RWPE1 (cell line): Measurements from ENCODE around the gene RBP3.

Experiments used
- CTCF ChIA-PET: fragments of 350-600 bp; sonication (Branson Sonifier 250); formaldehyde crosslinking; extraction: SDS; loops from one replicate; lab custom pipeline; 2021; lab: Yijun Ruan, JAX
- POLR2A ChIA-PET: fragments of 400-600 bp; formaldehyde crosslinking; extraction: SDS; loops from one replicate; lab custom pipeline; 2020; ENCODE audit warnings: antibody characterized with exemption; ENCODE audit not compliant: low non-redundant PET; lab: Yijun Ruan, JAX
- DNase-seq: peaks from one replicate; pipeline ENCODE4 v3.0.0; 2012; ENCODE audit warnings: low spot score
- H3K27ac ChIP-seq: fragments of 450-650 bp; 2 replicates; pipeline ENCODE4 v1.5.1; 2017
- TF ChIP-seq, protein P1 (sequence below): fragments of 450-650 bp; conservative IDR thresholded peaks from 2 replicates; pipeline ENCODE4 v1.5.1; 2017; ENCODE audit warnings: low read depth, mild to moderate bottlenecking

Gene RBP3

DNA sequence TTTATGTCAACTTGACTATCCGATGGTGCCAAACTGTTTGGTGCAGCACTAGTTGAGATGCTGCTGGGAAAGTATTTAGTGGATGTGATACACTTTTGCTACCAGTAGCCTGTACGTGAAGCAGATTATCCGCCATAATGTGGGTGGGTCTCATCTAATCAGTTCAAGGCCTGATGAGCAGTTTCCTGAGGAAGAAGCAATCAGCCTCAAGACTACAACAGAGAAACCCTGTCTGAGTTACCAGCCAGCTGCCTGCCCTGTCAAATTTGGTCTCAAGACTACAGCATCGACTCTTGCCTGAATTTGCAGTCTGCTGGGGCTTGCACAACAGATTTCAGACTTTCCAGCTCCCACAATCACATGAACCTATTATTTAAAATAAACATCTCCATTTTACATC is 10.9 kb upstream of the RBP3 start:
- DNase-seq = no peak
- no peak overlapping the region for H3K27ac ChIP-seq
- TF ChIP-seq, protein P1, sequence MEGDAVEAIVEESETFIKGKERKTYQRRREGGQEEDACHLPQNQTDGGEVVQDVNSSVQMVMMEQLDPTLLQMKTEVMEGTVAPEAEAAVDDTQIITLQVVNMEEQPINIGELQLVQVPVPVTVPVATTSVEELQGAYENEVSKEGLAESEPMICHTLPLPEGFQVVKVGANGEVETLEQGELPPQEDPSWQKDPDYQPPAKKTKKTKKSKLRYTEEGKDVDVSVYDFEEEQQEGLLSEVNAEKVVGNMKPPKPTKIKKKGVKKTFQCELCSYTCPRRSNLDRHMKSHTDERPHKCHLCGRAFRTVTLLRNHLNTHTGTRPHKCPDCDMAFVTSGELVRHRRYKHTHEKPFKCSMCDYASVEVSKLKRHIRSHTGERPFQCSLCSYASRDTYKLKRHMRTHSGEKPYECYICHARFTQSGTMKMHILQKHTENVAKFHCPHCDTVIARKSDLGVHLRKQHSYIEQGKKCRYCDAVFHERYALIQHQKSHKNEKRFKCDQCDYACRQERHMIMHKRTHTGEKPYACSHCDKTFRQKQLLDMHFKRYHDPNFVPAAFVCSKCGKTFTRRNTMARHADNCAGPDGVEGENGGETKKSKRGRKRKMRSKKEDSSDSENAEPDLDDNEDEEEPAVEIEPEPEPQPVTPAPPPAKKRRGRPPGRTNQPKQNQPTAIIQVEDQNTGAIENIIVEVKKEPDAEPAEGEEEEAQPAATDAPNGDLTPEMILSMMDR = no peak
- CTCF ChIA-PET = no interaction called here
- POLR2A ChIA-PET = no interaction called here

- DNase-seq = no peak
- no peak overlapping the region for H3K27ac ChIP-seq
- TF ChIP-seq, protein P1 = no peak
- CTCF ChIA-PET = interaction anchor here (1.6 kb wide), 1 partner anchor 14 kb away, joined by 3 read pairs; no protein-coding TSS in a partner anchor
- POLR2A ChIA-PET = no interaction called here
Measured at GRCh38 chr10:47339186-47339735, 8.9 kb upstream of the RBP3 start.

DNA sequence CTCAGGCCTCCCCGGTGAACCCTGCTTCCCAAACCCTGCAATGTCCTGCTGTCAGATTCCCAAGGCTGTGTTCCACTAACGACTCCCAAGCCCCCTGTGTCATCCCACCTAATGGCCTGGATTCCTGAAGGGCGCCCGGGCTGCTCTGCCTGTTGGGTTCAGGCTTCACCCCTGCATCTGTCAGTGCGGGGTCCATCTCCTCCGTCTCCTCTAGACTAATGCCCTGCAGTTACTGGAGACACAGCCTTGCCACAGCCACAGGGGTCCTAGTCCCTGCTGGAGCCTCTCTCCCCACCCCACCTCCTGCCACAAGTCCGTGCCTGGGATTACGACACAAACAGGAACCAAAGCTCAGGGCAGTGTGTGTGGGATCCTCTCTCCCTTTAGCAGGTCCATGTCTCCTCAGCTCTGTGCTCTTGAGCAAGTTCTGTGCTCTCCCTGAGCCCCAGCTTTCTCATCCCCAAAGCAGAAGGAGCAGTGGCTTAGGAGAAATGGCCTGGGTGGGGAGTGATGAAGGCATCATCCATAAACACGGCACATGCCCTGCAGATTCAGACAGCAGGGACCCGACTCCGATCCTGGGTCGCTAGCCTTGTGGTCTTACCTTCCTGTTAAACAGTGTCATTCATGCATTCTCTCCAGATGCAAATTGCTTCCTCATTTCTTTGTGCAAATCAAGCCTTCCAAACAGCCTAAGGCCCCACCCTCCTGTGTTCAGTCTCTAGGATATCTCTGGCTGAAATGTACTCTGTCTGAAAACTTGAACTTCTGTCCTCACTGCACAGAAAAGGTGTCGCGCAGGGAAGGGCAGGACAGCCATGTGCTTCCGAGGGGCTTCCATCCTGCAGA is 8.2 kb upstream of the RBP3 start:
- TF ChIP-seq, protein P1 = no peak
- no peak overlapping the region for H3K27ac ChIP-seq
- CTCF ChIA-PET = interaction anchor here (0.7 to 1.6 kb wide), 5 partner anchors 9 to 80 kb away, joined by 3 to 5 read pairs (median 4); no protein-coding TSS in a partner anchor
- no peak for DNase-seq
- POLR2A ChIA-PET = no interaction called here

GRCh38 chr10:47340608-47341170 is 7.5 kb upstream of the RBP3 start:
- TF ChIP-seq, protein P1 = peak; percentile 85
- POLR2A ChIA-PET = no interaction called here
- DNase-seq = peak; percentile 71
- CTCF ChIA-PET = interaction anchor here (0.7 to 1.6 kb wide), 5 partner anchors 9 to 36 kb away, joined by 3 to 5 read pairs (median 4); no protein-coding TSS in a partner anchor
- H3K27ac ChIP-seq = no peak overlapping the region

DNA sequence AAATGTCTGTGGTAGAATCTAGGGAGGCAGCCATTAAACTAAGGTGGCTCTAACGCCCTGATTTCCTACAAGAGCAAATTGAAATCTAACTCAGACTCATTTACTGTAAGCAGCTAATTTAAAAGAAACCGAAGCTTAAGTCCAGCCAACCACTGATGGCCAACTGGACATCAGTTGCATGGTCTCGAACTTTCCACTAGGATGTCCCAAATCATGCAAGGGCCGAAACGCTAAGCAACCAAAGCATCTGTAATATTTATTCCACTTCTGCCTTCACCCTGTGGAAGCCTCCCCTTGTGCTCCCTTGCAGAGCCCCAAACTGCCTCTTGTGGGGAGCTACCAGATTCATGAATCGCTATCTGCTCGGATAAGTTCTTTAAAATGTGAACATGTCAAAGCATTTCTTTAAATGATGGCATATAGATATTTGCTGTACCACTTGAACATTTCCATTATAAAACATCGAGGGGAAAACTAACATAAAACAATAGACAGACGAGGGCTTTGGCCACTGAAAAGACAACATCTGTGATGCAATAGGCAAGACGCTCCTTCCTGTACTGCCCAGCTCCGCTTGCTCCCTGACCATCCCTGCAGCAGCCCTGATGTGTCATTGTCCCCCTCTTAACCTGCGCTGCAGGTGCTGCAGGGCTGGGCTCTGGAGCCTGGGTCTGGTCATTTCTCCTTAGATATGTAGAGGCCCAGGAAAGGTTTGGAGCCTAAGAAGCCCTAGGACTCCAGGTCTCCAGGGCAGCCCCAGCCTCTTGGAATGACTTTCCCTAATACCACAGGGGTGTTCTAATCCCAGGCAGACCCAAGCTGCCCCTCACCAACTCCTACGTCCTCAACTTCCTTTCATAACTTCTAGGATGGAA is 2.9 kb upstream of the RBP3 start:
- H3K27ac ChIP-seq = no peak overlapping the region
- TF ChIP-seq, protein P1 = no peak
- ChIA-PET CTCF (interaction anchor here (1.4 kb wide), 1 partner anchor 16 kb away, joined by 7 read pairs; no protein-coding TSS in a partner anchor), POLR2A (no interaction called here)
- DNase-seq = no peak
